CD4-positive, alpha-beta T cell treated with Interleukin-10 for 1 hour (primary cell): ENCODE measurements around the gene SEZ6L.

Source experiments
- DNase-seq: peaks from one replicate; pipeline ENCODE4 v3.0.0-alpha.2; 2020

The SEZ6L gene

GRCh38 chr22:26259510-26259909 lies 90.2 kb downstream of the SEZ6L start:
- DNase-seq: no peak

GRCh38 chr22:26264162-26264561 lies 94.9 kb downstream of the SEZ6L start:
- no peak for DNase-seq

- no peak for DNase-seq
These were observed 96.0 kb downstream of the SEZ6L start for GRCh38 chr22:26265281-26265680.

- no peak for DNase-seq
These were observed 96.6 kb downstream of the SEZ6L start for GRCh38 chr22:26265909-26266308.

GRCh38 chr22:26267856-26268255 lies 98.6 kb downstream of the SEZ6L start:
- no peak for DNase-seq

GRCh38 chr22:26269572-26269971 lies 100.3 kb downstream of the SEZ6L start:
- no peak for DNase-seq

GRCh38 chr22:26271427-26271826 lies 102.2 kb downstream of the SEZ6L start:
- no peak for DNase-seq

GRCh38 chr22:26273011-26273675 lies 103.9 kb downstream of the SEZ6L start:
- DNase-seq: no peak

GRCh38 chr22:26276529-26277160 lies 107.4 kb downstream of the SEZ6L start:
- DNase-seq: no peak

- DNase-seq: no peak
These were observed 112.7 kb downstream of the SEZ6L start for GRCh38 chr22:26281941-26282340.

- DNase-seq: no peak
These were observed 114.1 kb downstream of the SEZ6L start for GRCh38 chr22:26283330-26283729.

- no peak for DNase-seq
These were observed 116.4 kb downstream of the SEZ6L start for GRCh38 chr22:26285632-26286031.

GRCh38 chr22:26286091-26286820 lies 117.0 kb downstream of the SEZ6L start:
- DNase-seq: no peak

- DNase-seq: no peak
These were observed 118.3 kb downstream of the SEZ6L start for GRCh38 chr22:26287382-26288225.

GRCh38 chr22:26289611-26290101 lies 120.4 kb downstream of the SEZ6L start:
- no peak for DNase-seq

GRCh38 chr22:26291940-26292666 lies 122.8 kb downstream of the SEZ6L start:
- no peak for DNase-seq

GRCh38 chr22:26292667-26292995 lies 123.4 kb downstream of the SEZ6L start:
- no peak for DNase-seq

- DNase-seq: no peak
These were observed 126.4 kb downstream of the SEZ6L start for GRCh38 chr22:26295563-26296126.

- DNase-seq: no peak
These were observed 129.5 kb downstream of the SEZ6L start for GRCh38 chr22:26298605-26299310.

GRCh38 chr22:26302726-26303125 lies 133.5 kb downstream of the SEZ6L start:
- DNase-seq: no peak

GRCh38 chr22:26303475-26303874 lies 134.2 kb downstream of the SEZ6L start:
- no peak for DNase-seq
